Stimulated activated CD4-positive, alpha-beta T cell treated with anti-CD3 and anti-CD28 coated beads, Interleukin-2, amount 100 ng/mL, for 4 hours (primary cell): ENCODE data around the gene DIPK1A.

Source experiments
- DNase-seq: peaks from one replicate; pipeline ENCODE4 v3.0.0-alpha.2; 2020; ENCODE audit warnings: low read depth

Gene DIPK1A

GRCh38 chr1:92877792-92878191 is 83.5 kb downstream of the DIPK1A start:
- no peak for DNase-seq

GRCh38 chr1:92877081-92877711 is 84.1 kb downstream of the DIPK1A start:
- no peak for DNase-seq

DNA sequence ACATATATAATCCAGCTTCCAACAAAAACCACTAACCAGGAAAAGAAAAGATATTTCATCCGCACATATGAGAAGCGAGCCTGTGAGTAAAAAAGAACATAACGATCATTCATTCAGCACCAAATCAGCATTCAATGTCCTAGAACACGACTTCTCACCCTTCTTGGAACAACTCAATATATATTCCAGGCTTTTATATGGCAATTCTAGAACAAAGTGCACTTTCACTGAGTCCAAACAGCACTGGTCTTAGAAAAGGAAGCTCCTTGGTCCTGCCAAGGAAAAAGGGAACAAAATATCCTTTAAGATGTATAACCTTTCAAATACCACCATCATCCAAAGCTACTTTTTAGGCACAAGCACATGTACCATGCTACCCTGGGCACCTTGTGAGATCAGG is 84.9 kb downstream of the DIPK1A start:
- no peak for DNase-seq

DNA sequence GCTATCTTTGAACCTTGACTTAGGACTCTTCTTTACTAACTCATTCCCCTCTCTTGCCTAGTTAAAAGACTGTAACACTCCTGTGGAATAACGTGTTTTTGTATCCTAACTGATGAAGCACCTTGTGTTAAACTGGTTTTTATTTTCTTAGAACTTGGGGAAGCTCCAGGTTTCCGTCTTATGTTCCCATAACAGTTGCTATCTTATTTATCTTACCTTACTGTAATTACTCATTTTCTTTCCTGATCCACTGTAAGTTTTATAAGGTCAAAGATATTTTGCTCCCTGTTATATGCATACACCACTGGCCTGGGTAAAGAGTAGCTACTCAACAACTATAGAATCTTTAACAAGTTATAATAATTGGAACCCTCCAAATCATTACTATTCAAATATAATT is 86.3 kb downstream of the DIPK1A start:
- no peak for DNase-seq

- no peak for DNase-seq
Measured at GRCh38 chr1:92872719-92873118, 88.5 kb downstream of the DIPK1A start.

GRCh38 chr1:92870591-92870990 is 90.7 kb downstream of the DIPK1A start:
- no peak for DNase-seq

DNA sequence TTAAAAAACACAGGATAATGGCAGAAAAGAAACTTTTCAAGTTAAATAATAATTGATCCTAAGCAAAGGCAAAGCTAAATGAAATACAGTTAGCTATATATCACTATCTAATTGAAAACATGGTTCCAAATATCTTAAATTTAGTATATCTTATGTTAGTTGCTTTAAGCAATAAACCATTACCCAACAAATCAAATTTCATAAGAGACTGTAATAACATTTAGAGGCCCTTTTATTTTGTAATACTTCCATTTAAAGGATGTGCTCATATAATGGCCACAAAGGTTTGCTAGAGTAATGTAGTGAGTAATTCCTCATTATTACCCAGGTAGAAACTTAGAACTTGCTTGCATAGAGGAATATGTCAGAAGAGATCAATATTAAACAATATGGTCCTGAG is 97.1 kb downstream of the DIPK1A start:
- no peak for DNase-seq

DNA sequence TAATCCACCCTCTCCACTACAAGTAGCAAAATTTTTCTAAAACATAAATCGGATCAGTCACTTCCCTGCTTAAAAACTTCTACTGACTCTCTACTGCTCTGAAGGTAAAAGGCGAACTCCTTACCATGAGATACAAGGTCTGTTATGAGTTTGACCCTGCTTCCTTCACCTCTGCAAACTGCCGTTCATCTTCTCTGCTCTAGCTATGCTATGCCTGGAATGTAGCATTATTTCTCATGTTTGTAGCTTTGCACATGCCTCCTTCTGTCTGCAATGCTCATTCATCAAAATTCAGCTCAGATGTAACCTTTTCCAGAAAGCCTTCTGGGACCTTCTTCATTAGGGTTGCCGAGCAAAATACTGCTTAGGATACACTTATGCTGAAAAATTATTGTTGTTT is 98.7 kb downstream of the DIPK1A start:
- no peak for DNase-seq

- no peak for DNase-seq
Measured at GRCh38 chr1:92859400-92860039, 101.7 kb downstream of the DIPK1A start.

DNA sequence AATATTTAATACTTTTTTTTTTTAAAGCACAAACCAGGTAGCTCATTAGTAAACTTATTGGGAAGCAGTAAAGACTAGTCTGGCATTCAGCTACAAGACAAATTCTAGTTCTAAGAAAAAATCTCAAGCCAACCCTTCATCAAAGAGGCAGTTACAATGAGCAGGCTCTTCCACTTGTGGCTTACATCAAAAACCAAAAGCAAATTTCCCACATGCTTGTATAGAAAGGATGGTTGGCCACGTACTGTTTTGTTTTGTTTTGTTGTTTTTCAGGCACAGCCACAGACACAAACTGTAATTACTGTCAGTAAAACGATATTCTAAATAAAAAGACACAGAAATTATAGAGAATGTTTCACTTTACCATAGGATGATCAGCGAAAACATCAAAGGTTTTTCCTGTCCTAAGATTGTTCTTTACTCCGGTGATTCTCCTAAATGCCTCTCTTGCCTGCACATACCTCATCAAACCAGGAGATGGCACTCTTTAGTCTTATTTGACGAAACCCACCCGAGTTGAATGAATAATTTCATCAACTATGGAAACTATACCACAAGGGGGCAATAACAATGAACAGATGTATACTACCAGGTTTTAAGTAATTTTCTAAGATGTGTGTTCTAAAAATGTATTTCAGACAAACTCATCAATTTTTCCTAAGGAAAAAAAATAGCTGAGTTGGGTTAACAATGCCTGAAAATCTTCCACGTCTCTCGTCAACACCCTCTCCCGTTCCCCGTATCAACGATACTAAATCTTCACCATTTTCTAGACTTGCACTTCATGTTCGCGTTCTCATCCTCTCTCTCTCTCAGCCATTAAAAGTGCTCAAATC is 102.5 kb downstream of the DIPK1A start:
- DNase-seq = peak; percentile 51

GRCh38 chr1:92857817-92858216 is 103.4 kb downstream of the DIPK1A start:
- no peak for DNase-seq

DNA sequence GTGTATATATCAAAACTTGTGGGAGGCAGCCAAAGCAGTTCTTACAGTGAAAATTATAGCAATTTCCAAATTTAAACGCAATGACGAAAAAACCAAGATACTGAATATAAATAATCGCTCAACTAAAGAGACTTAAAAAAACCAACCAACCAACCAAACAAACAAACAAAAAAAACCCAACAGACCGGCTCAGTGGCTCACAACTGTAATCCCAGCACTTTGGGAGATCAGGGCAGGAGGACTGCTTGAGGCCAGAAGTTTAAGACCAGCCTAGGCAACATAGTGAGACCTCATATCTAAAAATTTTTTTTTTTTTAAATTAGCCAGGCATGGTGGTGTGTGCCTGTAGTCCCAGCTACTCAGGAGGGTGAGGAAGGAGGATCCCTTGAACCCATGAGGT is 106.0 kb downstream of the DIPK1A start:
- no peak for DNase-seq

- no peak for DNase-seq
Measured at GRCh38 chr1:92854101-92854785, 107.0 kb downstream of the DIPK1A start.

DNA sequence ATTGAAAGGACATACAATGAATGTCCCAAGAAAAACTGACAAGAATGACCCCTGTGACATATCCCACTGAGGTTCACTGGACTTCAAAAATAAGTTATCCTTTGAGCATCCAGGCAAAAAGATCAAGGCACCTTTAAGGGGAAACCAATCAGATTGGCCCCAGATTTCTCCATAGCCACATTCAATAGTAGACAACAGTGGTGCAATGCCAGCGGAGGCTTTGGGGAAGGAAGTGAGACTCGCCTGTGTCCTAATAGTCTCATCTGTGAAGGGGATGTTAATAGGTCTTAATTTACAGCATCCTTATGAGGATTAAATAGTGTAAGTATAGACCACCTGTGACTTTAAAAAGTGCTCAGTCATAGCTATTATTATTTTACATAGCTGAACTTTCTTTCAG is 108.0 kb downstream of the DIPK1A start:
- no peak for DNase-seq

DNA sequence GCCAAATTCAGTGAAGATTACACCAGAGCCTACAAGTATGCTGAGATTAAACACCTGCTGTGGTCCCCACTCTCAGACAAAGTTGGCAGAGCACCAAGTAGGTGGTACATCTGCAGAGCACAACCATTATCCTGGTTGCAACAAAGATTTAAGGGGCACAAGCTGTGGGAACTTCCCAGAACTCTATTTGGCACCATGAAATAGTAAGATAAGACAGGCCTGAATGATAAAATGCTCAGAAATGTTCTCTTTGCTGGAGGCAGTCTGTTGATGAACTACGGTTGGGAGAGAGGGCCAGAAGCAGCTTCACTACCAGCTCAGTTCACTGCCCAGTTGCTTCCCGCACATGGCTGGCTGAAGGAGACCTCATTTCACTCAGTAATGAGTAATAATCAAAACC is 109.5 kb downstream of the DIPK1A start:
- DNase-seq = no peak

GRCh38 chr1:92850019-92850418 is 111.2 kb downstream of the DIPK1A start:
- DNase-seq = no peak

DNA sequence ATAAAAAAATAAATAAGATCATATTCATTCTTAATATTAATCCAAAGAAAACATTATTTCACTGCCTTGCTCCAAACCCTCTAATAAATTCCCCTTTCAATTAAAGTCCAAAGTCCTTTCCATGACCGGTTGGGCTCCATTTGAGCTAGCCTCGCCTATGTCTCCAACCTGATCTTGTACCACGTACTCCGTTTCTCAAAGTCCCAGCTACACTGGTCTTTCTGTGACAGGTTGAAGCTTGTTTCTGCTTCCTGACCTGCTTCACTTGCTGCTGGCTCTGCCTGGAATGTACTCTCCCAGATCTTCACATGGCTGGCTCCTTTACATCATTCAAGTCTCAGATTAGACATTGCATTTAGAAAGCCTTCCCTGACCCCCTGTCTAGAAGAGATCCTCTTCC is 113.1 kb downstream of the DIPK1A start:
- DNase-seq = no peak

- DNase-seq = no peak
Measured at GRCh38 chr1:92845908-92846307, 115.4 kb downstream of the DIPK1A start.

DNA sequence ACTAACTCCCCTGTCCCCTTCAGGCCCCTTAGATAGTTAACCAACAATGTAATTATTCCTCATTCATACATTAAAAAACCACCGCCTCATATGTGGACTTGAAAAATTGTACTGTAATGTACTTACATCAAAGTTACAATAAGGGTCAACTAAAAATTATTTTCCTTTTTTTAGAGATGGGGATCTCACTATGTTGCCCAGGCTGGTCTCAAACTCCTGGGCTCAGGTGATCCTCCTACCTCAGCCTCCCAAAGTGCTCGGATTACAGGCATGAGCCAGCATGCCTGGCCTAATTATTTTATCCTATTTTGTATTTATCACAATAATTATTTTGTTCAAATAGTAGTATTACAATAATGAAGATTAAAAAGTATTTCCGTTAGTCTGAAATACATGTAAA is 116.8 kb downstream of the DIPK1A start:
- no peak for DNase-seq

GRCh38 chr1:92843429-92844352 is 117.6 kb downstream of the DIPK1A start:
- no peak for DNase-seq

GRCh38 chr1:92843046-92843423 is 118.2 kb downstream of the DIPK1A start:
- no peak for DNase-seq
